ENCODE data around the gene SEPTIN2.

Gene SEPTIN2

DNA sequence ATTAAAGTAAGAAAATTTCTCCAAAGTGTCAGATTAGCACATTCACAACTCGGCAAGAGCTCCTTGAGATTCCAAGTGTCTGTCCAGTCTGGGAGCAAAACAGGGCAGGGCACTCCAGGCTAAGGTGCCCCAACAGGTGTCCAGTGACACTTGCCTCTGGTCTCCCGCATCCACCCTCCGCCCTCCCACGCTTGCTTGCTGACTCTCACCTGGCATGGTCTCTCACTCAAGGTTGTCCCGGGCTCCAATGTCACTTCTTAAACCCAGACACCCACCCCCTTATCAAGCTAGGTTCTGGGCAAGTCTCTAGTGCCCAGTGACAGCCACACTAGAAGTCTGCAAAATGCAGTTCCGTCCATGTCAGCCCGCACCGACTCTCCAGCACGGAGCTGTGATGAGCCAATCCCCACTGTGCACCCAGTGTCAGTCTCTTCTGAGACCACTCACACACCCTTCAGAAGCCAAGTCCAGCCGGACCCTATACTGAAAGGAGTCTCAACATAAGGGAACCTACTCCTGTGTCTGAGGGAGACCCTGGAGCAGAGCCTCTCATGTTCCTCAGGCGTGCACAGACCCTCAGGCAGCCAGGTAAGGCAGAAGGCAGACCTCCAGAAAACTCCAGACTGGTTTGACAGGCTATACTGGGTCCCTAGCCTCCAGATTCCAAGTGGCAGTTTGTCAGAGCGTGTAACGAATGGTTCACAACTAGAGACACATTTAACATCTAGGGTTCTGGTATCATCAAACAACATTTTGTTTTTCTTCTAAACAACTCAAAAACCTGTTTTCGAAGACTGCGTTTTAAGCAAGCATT is 45.8 kb upstream of the SEPTIN2 start:
- TF ChIP-seq, protein P1, sequence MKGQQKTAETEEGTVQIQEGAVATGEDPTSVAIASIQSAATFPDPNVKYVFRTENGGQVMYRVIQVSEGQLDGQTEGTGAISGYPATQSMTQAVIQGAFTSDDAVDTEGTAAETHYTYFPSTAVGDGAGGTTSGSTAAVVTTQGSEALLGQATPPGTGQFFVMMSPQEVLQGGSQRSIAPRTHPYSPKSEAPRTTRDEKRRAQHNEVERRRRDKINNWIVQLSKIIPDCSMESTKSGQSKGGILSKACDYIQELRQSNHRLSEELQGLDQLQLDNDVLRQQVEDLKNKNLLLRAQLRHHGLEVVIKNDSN (IDR thresholded peaks at IDR 0.05), result no peak
- TF ChIP-seq FOXM1 (IDR thresholded peaks at IDR 0.05; ENCODE audit: borderline replicate concordance, low read depth) (no peak), RAD21 (IDR thresholded peaks at IDR 0.05; ENCODE audit: low read depth) (no peak), EP300 (IDR thresholded peaks at IDR 0.05; ENCODE audit: borderline replicate concordance) (no peak), TCF12 (IDR thresholded peaks at IDR 0.05; ENCODE audit: low read depth) (no peak), YY1 (IDR thresholded peaks at IDR 0.05; ENCODE audit: low read depth) (no peak), ZBTB7A (IDR thresholded peaks at IDR 0.05; ENCODE audit: low read depth) (no peak), CREB1 (IDR thresholded peaks at IDR 0.05; ENCODE audit: low read depth) (no peak), NFIC (IDR thresholded peaks at IDR 0.05) (no peak), CEBPB (IDR thresholded peaks at IDR 0.05) (no peak), TEAD4 (IDR thresholded peaks at IDR 0.05) (no peak), EGR1 (IDR thresholded peaks at IDR 0.05) (no peak), TAF1 (IDR thresholded peaks at IDR 0.05; ENCODE audit: low read depth) (no peak)
- TF ChIP-seq, protein P2, sequence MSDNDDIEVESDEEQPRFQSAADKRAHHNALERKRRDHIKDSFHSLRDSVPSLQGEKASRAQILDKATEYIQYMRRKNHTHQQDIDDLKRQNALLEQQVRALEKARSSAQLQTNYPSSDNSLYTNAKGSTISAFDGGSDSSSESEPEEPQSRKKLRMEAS (IDR thresholded peaks at IDR 0.05), result no peak
- TF ChIP-seq, protein P3, sequence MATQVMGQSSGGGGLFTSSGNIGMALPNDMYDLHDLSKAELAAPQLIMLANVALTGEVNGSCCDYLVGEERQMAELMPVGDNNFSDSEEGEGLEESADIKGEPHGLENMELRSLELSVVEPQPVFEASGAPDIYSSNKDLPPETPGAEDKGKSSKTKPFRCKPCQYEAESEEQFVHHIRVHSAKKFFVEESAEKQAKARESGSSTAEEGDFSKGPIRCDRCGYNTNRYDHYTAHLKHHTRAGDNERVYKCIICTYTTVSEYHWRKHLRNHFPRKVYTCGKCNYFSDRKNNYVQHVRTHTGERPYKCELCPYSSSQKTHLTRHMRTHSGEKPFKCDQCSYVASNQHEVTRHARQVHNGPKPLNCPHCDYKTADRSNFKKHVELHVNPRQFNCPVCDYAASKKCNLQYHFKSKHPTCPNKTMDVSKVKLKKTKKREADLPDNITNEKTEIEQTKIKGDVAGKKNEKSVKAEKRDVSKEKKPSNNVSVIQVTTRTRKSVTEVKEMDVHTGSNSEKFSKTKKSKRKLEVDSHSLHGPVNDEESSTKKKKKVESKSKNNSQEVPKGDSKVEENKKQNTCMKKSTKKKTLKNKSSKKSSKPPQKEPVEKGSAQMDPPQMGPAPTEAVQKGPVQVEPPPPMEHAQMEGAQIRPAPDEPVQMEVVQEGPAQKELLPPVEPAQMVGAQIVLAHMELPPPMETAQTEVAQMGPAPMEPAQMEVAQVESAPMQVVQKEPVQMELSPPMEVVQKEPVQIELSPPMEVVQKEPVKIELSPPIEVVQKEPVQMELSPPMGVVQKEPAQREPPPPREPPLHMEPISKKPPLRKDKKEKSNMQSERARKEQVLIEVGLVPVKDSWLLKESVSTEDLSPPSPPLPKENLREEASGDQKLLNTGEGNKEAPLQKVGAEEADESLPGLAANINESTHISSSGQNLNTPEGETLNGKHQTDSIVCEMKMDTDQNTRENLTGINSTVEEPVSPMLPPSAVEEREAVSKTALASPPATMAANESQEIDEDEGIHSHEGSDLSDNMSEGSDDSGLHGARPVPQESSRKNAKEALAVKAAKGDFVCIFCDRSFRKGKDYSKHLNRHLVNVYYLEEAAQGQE (IDR thresholded peaks at IDR 0.05; ENCODE audit: low read depth), result no peak

DNA sequence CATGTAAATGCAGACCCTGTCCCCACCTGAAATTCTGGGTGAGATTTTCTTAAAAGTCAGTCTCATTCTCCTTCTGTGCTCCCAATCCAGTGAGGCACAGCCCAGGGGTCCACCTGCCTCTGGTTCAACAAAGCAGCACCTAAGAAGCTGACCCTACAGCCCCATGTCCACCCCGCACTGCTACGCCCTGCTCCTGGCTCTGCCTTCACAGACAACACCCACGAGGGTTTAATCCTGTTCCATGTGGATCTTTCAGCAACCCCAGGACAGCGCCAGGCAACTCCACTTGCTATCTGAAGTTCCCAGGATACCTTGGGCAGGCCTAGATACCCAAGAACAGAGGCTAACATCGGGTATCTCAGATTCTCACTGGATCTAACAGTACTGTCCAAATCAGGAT is 45.2 kb upstream of the SEPTIN2 start:
- TF ChIP-seq, protein P2 (IDR thresholded peaks at IDR 0.05), result no peak
- TF ChIP-seq RAD21 (IDR thresholded peaks at IDR 0.05; ENCODE audit: low read depth), result no peak
- TF ChIP-seq CREB1 (IDR thresholded peaks at IDR 0.05; ENCODE audit: low read depth), result no peak
- no peak for TF ChIP-seq CEBPB (IDR thresholded peaks at IDR 0.05)
- TF ChIP-seq TCF12 (IDR thresholded peaks at IDR 0.05; ENCODE audit: low read depth), result no peak
- no peak for TF ChIP-seq TEAD4 (IDR thresholded peaks at IDR 0.05)
- TF ChIP-seq, protein P3 (IDR thresholded peaks at IDR 0.05; ENCODE audit: low read depth), result no peak

DNA sequence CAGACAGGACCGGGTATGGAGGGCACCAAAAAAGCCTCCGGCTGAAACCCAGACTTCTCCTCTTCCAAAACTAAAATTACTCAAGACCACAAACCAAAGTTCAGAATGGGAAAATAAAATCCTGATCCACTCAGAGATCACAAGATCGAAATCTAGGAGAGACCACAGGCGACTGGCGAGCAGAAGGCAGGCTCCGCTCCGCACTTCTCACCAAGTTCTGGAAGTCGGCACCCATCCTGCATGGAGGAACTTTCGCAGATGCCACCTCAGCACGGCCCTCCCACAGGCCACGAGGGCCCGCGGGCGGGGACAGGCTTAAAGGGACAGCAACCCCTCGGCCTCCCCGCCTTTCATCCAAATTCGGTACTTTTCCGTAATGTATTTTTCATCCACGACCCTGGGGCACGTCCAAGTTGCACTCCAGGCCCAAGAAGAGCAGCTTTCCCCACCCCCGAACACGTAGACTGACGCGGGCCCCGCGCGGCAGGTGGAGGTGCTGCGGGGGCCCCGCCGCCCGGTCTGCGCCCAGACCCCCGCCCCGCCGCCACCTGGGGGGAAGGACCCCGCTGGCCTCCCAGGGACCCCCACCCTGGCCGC is 43.9 kb upstream of the SEPTIN2 start:
- TF ChIP-seq CREB1 (IDR thresholded peaks at IDR 0.05; ENCODE audit: low read depth) (0 out of 2 replicates have a peak, but pooled peaks have one; percentile 22), EP300 (IDR thresholded peaks at IDR 0.05; ENCODE audit: borderline replicate concordance) (no peak), FOXM1 (IDR thresholded peaks at IDR 0.05; ENCODE audit: borderline replicate concordance, low read depth) (no peak), YY1 (IDR thresholded peaks at IDR 0.05; ENCODE audit: low read depth) (peak; percentile 38; the same call in 1 of the 2 replicates), NFIC (IDR thresholded peaks at IDR 0.05) (no peak), TCF12 (IDR thresholded peaks at IDR 0.05; ENCODE audit: low read depth) (no peak), TEAD4 (IDR thresholded peaks at IDR 0.05) (no peak), TAF1 (IDR thresholded peaks at IDR 0.05; ENCODE audit: low read depth) (peak; percentile 49; the same call in 1 of the 2 replicates), ZBTB7A (IDR thresholded peaks at IDR 0.05; ENCODE audit: low read depth) (no peak; the same call in 1 of the 2 replicates), CEBPB (IDR thresholded peaks at IDR 0.05) (no peak)
- TF ChIP-seq, protein P3 (IDR thresholded peaks at IDR 0.05; ENCODE audit: low read depth), result no peak
- TF ChIP-seq, protein P1 (IDR thresholded peaks at IDR 0.05), result peak; percentile 85
- TF ChIP-seq, protein P2 (IDR thresholded peaks at IDR 0.05), result peak; percentile 88

Measured in Ishikawa (cell line).